Vagina (tissue), 2 donors: Measurements from ENCODE around the gene RASSF1.

ENCODE experiments used
- CTCF ChIP-seq, 3 experiments: fragments of 450-650 bp in 2 of 3; fragments of 200-600 bp in 1 of 3; sonication (generic) in 1 of 3; IDR thresholded peaks; one replicate each; pipeline ENCODE4 v1.5.1; 2017 to 2019; ENCODE audit warnings: antibody characterized with exemption in 3 of 3, mild to moderate bottlenecking in 2 of 3, moderate library complexity in 2 of 3
- POLR2A ChIP-seq, 2 donors: fragments of 450-650 bp; IDR thresholded peaks; one replicate each; pipeline ENCODE4 v1.6.1; 2017; ENCODE audit warnings: antibody characterized with exemption in 2 of 2, mild to moderate bottlenecking in 2 of 2, moderate library complexity in 2 of 2

GRCh38 chr3:50299929-50300680, 40.5 kb downstream of the RASSF1 start:
- TF ChIP-seq CTCF (IDR thresholded peaks at IDR 0.05), result no peak
- no peak for TF ChIP-seq POLR2A (IDR thresholded peaks at IDR 0.05)
